GM19438 (cell line): ENCODE measurements around the gene TNNI2.
A peak's percentile ranks its signal among the peaks of the same experiment; 100 is the strongest.

Experiments
- ATAC-seq: cut with Tn5 transposase; IDR thresholded peaks from one replicate; pipeline ENCODE4 v1.9.1; 2021; ENCODE audit warnings: low read depth; ENCODE audit not compliant: unreplicated experiment

The TNNI2 gene

DNA sequence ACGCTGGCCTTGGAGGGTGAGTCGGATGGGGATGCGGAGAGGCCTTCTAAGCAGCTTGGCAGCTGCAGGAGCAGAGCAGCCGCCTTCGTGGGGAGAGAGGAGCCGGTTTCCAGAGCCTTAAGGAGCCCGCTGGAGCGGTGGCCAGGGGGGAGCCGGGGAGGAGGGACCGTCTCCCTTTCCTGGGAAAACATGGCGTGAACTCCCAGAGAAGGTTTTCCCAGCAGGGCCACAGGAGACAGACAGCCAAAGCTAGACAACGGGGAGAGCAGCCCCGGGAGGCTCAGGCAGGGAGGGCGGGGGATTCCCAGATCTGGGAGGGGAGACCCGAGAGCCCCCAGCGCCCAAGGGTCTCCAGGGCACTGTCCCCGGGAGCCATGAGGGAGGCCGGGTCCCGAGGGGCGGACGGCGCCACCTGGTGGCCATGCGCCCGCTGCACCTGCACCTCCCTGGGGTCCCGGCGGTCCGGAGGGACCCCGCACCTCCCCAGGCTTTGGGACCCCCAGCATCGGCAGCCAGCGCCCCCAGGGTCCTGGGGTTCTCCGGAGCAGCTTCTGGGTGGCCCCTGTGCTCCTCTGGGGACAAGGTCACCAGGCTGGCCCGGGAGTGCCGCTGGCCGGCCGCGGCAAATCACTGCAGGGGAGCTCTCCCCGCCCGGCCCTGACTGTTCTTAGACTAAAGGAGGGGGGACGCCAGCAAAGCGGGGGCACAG lies 6.4 kb upstream of the TNNI2 start:
- ATAC-seq = no peak

DNA sequence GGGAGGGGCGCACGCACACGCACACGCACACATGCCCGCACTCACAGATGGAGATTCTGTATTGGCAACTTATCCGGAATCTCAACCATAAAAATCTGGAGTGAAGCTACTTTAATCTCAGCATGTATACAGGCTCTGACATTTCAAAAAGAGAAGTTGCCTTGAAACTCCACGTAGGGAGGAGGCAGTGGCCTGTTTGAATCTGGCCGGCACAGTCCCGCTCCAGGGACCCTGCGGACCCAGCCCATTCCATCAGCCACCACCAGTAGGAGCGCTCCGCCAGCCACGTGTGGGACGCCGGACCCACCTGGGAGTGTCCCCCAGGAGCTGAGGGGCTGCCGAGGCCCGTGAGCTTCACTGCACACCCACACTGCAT lies 5.9 kb upstream of the TNNI2 start:
- no peak for ATAC-seq

- no peak for ATAC-seq
Measured at GRCh38 chr11:1834062-1834610, 4.6 kb upstream of the TNNI2 start.

DNA sequence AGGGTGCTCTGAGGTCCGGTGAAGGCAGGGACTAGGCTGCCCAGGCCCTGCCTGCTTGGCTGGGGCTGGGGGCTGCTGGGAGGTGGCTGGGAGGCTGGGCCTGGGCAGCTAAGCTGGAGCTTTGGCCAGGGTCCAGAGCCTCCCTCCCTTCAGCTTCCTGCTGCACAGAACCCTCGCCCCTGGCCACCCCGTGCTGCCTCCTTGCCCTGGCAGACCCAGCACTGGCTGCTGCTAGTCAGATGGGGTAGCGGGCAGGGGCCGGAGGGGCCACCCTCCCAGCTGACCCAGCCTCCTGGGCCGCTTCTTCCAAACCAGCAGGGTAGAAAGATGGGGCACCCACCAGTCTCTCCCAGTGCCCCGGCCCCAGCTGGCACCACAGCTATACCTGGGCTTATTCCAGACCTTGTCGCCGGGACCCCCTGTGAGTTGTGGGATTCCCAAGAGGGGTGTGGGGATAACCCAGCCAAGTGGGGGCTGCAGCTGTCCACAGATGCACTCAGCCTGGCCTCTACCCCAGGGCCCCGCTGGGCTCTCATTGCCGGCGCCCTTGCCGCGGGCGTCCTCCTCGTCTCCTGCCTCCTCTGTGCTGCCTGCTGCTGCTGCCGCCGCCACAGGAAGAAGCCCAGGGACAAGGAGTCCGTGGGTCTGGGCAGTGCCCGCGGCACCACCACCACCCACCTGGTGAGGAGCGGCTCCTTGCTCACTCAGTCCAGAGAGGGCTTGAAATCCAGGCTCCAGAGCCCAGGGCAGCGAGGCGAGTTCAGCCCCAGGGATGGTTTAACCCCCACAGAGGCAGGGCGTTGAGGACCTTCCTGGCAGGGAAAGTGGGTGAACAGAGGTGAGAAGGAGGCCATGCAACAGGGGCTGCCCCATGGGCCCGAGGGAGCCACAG lies 3.8 kb upstream of the TNNI2 start, which contains the start of gene SYT8:
SYT8 (plus strand) TSS at position 212 of the 892 bp plus-strand sequence; CDS start at position 328, 116 bp downstream.
- no peak for ATAC-seq

DNA sequence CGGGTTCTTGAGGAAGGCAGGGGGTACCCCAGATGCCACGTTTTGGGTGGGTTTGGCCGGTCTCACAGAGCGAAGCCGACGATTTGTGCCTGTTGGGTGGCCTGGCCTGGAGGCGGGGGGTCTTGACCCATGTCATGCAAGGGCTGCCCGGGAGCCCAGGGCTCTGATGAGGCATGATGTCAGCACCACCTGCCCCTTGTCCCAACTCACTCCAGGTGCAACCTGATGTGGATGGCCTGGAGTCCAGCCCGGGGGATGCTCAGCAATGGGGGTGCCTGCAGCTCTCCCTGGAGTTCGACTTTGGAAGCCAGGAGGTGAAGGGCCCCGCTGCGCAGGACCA lies 3.1 kb upstream of the TNNI2 start:
- no peak for ATAC-seq

DNA sequence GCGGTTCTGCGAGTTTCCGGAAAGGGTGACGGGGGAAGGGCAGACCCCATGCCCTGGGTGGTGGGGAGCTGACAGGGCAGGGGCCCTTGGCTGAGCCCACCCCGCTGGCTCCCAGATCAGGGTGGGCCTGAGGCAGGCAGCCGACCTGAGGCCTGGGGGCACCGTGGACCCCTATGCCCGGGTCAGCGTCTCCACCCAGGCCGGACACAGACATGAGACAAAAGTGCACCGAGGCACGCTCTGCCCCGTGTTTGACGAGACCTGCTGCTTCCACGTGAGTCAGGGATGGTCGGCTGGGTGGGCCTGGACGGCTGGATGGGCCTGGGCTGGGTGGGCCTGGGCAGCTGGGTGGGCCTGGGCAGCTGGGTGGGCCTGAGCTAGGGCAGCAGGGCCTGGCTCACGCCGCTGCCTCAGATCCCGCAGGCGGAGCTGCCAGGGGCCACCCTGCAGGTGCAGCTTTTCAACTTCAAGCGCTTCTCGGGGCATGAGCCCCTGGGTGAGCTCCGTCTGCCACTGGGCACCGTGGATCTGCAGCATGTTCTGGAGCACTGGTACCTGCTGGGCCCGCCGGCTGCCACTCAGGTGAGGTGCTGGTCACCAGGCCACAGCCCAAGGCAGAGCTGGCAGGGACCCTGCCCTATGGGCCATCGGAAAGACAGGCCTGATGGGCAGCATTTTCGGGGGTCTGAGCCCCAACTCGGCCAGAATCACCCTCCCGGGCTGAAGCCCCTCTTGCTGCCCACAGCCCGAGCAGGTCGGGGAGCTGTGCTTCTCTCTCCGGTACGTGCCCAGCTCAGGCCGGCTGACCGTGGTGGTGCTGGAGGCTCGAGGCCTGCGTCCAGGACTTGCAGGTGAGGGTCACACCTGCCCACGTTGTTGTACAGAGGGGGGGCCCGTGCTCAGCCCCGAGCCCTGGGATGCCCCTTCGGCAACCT lies 2.5 kb upstream of the TNNI2 start:
- no peak for ATAC-seq

DNA sequence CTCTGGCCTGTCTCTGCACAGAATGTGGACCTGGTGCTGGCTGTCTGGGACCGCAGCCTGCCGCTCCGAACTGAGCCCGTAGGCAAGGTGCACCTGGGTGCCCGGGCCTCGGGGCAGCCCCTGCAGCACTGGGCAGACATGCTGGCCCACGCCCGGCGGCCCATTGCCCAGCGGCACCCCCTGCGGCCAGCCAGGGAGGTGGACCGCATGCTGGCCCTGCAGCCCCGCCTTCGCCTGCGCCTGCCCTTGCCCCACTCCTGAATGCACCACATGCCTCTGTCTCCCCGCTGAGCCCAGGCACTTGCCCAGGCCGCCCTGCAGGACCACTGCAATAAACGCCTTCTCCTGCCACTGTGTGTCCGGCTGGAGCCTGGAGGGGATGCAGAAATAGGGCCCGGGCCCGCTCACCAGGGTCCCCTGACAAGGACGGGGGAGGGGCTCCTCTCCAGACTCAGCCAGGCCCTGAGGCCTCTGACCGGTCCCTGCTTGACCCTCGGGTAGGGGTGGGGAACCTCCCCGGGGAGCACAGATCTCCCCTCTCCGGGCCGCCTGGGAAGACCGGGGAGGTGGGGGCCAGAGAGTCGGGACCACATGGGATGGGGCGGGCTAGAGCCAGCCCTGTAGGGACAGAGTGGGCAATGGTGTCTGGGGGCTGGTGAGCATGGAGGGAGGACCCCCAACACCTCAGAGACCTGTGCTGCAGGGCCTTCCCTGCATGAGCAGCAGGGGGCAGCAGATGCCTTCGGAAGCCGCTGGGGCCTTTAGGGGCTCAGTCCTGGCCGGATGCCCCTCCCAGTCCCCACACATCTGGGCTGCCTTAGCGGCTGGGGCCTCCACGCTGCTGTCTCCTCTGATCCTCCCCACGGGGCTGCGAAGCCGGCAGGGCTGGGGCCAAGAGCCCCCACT lies 1.4 kb upstream of the TNNI2 start:
- ATAC-seq = peak; percentile 70

- no peak for ATAC-seq
Measured at GRCh38 chr11:1838077-1838425, 730 bp upstream of the TNNI2 start.

DNA sequence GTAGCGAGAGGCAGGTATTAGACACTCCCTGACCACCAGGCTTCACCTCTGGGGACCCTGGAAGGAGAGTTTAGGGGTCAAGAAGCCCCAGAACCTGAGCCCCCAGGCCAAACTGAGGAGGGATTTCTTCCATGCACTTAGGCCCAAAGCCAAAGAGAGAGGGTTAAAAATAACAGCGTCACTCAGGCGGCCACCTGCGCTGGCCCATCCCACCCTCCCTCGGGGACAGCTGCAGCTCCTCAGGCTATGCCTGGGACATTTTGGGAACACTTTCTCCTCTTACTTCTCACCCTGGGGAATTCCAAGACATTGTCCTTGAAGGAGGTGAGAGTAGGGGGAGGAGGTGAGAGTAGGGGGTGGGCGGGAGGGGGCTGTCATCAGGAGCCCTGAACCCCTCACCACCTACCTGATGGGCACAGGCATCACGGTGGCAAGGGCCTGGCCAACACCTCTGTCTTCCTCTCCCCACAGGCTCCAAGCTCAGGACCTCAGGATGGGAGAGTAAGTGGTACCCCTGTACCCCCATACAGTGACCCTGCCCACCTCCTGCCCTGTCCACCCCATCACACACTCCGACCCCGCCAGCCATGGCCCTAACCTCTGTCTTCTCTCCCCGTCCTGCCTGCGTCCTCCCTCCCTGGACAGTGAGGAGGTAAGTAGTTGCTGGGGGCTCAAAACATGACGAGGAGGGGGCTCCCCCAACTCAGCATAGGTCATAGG lies 583 bp downstream of the TNNI2 start:
- ATAC-seq = no peak

DNA sequence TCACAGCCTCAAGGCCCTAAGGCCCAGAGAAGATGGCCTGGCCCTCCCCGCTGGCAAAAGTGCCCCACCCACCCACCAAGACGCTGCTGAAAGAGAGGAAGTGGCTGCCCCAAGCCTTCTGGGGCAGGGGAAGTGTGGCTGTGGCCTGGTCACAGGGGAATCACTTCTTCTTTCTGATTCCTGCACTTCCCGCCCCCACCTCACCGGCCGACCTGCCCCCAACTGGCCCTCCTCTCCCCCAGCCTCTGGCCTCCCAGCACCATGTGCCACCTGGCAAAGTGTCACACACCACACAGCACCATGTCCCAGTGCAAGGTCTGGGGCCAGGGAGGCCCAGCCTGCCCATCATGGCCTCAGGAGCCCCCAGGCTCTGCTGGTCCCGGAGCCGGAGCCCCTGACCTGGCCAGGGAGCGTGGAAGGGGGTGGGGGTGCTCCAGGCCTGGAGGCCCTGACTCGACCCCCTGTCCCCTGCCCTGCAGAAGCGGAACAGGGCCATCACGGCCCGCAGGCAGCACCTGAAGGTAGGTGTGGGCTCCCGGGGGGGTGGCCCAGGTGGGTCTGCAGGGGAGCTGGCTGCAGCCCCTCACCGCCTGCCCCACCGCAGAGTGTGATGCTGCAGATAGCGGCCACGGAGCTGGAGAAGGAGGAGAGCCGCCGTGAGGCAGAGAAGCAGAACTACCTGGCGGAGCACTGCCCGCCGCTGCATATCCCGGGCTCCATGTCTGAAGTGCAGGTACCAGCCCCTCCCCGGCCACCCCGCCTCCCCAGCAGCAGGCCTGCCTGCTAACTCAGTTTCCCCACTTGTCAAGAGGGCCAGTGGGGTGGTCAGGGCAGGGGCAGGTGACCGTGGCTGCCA lies 1.4 kb downstream of the TNNI2 start:
- no peak for ATAC-seq

DNA sequence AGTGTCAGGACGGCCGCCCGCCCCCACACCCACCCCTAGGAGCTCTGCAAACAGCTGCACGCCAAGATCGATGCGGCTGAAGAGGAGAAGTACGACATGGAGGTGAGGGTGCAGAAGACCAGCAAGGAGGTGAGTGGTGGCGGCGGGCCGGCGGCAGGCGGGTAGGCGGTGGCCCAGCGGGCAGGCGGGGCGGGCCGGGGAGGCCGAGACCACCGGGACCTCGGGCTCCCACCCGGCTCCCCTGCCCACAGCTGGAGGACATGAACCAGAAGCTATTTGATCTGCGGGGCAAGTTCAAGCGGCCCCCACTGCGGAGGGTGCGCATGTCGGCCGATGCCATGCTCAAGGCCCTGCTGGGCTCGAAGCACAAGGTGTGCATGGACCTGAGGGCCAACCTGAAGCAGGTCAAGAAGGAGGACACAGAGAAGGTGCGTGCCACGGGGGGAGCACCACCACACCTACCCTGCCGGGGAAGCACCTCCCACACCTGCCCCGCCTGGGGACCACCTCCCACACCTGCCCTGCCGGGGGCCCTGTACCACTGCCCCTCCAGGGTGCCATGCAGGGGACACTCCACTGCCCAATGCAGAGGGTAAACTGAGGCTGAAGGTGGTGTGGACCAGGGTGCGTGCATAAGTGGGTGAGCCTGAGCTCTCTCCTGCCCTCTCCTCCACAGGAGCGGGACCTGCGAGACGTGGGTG lies 2.1 kb downstream of the TNNI2 start:
- ATAC-seq = no peak

DNA sequence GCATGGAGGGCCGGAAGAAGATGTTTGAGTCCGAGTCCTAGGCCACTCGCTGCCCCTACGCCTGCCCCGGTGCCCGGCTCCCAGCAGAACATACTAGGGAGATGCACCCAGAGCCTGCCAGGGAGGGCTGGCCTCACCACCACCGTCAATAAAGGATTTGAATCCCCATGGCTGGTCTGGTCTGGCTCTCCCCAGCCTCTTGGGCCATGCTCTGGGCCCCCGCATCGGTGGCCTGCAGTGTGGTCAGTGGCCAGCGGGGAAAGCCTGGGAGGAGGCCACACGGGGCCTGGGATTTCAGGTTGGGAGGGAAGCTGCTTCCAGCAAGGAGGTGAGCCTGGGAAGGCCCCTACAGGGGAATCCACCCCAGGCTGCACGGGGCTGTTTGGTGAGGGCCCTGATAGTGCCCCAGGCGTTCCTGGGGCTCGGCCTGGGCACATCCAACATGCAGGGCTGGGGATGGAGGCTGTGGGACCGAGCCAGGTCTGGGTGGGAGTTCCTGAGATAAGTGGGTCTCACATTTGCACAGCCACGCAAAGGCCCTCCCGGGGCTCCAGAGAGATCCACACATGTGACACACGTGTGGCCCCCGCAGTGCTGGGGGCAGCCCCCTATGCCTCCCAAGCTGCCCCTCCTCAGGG lies 2.8 kb downstream of the TNNI2 start:
- no peak for ATAC-seq

DNA sequence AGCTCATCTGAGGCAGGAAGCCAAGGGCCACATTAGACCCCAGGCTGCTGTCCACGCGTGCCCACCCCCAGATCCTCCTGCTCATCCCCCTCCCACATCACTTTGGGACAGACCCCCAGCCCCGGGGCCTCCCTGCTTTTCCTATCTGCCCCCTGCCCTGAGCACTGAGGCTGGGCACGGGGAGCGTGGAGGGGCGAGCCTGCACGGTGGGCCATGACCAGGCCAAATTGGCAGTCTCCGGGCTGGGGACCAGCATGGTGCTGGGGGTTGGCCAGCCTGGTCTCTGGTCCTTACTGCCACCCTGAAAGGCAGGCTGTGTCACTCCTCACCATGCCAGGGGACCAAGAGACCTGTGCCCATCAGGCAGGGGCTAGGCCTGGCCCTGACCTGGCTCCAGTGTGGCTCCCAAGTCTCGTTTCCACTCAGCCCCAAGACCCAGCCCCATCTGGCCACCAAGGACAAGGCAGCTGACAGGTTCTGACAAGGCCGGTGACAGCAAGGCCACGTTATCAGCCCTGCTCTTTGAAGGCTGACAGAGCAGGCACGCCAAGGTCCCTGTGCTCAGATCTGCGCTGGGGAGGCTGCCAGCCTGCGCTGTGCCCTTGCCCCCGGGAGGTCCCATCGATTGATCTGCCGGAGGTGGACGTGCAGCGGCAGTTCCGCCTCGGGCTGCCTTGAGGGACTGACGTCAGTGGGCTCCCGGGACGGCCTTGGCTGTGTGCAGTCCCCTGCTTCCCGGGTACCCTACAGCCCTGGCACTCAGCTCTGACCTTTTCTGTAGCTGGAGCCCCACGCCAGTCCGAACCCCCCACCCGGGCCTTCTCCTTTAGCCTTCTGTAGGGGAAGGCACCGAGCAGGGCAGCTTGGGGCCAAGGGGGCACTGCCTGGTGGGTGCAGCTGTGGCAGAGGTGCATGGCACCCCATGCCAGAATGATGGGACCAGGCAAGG lies 3.6 kb downstream of the TNNI2 start:
- no peak for ATAC-seq

DNA sequence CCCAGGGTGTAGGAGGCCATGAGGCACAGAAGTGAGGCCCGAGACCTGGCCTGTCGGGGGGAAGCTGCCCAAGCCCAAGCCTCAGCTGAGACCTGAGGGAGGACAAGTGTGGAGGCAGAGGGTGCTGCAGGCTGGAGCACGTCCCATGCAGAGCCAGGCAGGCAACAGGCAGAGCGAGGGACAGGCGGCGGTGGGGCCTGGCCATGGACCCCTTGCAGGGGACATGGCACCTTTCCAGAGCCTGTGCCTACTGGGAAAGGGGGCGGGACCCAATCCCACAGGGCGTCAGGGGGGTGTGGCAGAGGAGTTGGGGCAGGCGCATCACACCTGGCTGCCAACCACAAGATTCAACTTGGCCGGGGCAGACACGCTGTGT lies 4.3 kb downstream of the TNNI2 start:
- no peak for ATAC-seq

- ATAC-seq = no peak
Measured at GRCh38 chr11:1843796-1844195, 5.0 kb downstream of the TNNI2 start.
